Superior temporal gyrus (tissue), 1 donor: ENCODE results near the gene SLIT1.

ENCODE experiments used
- DNase-seq: peaks from one replicate; pipeline ENCODE4 v3.0.0-alpha.2; 2016; ENCODE audit errors: extremely low spot score

The SLIT1 gene

GRCh38 chr10:97003151-97003803 lies 182.5 kb downstream of the SLIT1 start:
- DNase-seq, result no peak

- DNase-seq, result no peak
Observed at GRCh38 chr10:97002670-97003069, 183.1 kb downstream of the SLIT1 start.

- no peak for DNase-seq
Observed at GRCh38 chr10:97001183-97001991, 184.4 kb downstream of the SLIT1 start.

GRCh38 chr10:97000487-97001182 lies 185.1 kb downstream of the SLIT1 start:
- DNase-seq, result no peak

GRCh38 chr10:96999987-97000386 lies 185.8 kb downstream of the SLIT1 start:
- DNase-seq, result no peak

- DNase-seq, result no peak
Observed at GRCh38 chr10:96999337-96999736, 186.4 kb downstream of the SLIT1 start.

GRCh38 chr10:96998329-96998888 lies 187.3 kb downstream of the SLIT1 start:
- DNase-seq, result no peak

GRCh38 chr10:96996275-96996965 lies 189.3 kb downstream of the SLIT1 start:
- no peak for DNase-seq

- no peak for DNase-seq
Observed at GRCh38 chr10:96995851-96996250, 189.9 kb downstream of the SLIT1 start.

- no peak for DNase-seq
Observed at GRCh38 chr10:96992721-96993120, 193.0 kb downstream of the SLIT1 start.

GRCh38 chr10:96991313-96991841 lies 194.4 kb downstream of the SLIT1 start:
- no peak for DNase-seq

GRCh38 chr10:96988426-96988825 lies 197.3 kb downstream of the SLIT1 start:
- no peak for DNase-seq

- no peak for DNase-seq
Observed at GRCh38 chr10:96987842-96988175, 197.9 kb downstream of the SLIT1 start.

GRCh38 chr10:96987141-96987841 lies 198.5 kb downstream of the SLIT1 start:
- DNase-seq, result no peak

GRCh38 chr10:96986200-96986856 lies 199.4 kb downstream of the SLIT1 start:
- peak; percentile 17 for DNase-seq

- DNase-seq, result peak; percentile 20
Observed at GRCh38 chr10:96984541-96985131, 201.1 kb downstream of the SLIT1 start.

GRCh38 chr10:96982149-96982930 lies 203.4 kb downstream of the SLIT1 start:
- no peak for DNase-seq

- no peak for DNase-seq
Observed at GRCh38 chr10:96978621-96979154, 207.1 kb downstream of the SLIT1 start.

- no peak for DNase-seq
Observed at GRCh38 chr10:96975136-96975535, 210.6 kb downstream of the SLIT1 start.
